IMR-90 (cell line): Measurements from ENCODE around the gene GLG1.
"Not testable (repeated sequence)": the region's sequence is repeated elsewhere in the genome, so short reads cannot be mapped to it uniquely, and the experiment has no call there.

Experiments
- CEBPB ChIP-seq: IDR thresholded peaks from 2 replicates; pipeline ENCODE4 v1.6.1; 2012; ENCODE audit warnings: low read depth, low read length, improper control_type of control experiment
- CHD1 ChIP-seq: IDR thresholded peaks from 2 replicates; pipeline ENCODE4 v1.6.1; 2012; ENCODE audit warnings: low read depth, low read length, improper control_type of control experiment
- CTCF ChIP-seq: conservative IDR thresholded peaks from 2 replicates; pipeline ENCODE4 v1.5.1; 2012; ENCODE audit warnings: mild to moderate bottlenecking, low read depth, low read length, improper control_type of control experiment
- MXI1 ChIP-seq: IDR thresholded peaks from 2 replicates; pipeline ENCODE4 v1.6.1; 2012; ENCODE audit warnings: low read depth, mild to moderate bottlenecking, low read length, moderate library complexity, borderline replicate concordance
- POLR2A ChIP-seq: IDR thresholded peaks from 2 replicates; pipeline ENCODE4 v1.6.1; 2012; ENCODE audit warnings: mild to moderate bottlenecking, low read depth, low read length
- RAD21 ChIP-seq: IDR thresholded peaks from 2 replicates; pipeline ENCODE4 v1.6.1; 2012; ENCODE audit warnings: low read length, improper control_type of control experiment
- RCOR1 ChIP-seq: IDR thresholded peaks from 2 replicates; pipeline ENCODE4 v1.6.1; 2012; ENCODE audit warnings: mild to moderate bottlenecking, low read length, improper control_type of control experiment; ENCODE audit not compliant: insufficient replicate concordance
- TF ChIP-seq, protein P1 (sequence below): fragments of 150-350 bp; IDR thresholded peaks from 2 replicates; pipeline ENCODE4 v1.6.1; 2016; ENCODE audit warnings: low read depth, mild to moderate bottlenecking, low read length, moderate library complexity, borderline replicate concordance
- TF ChIP-seq, protein P2 (sequence below): fragments of 150-350 bp; IDR thresholded peaks from 2 replicates; pipeline ENCODE4 v1.6.1; 2017; ENCODE audit warnings: mild to moderate bottlenecking, antibody characterized with exemption, low read length, low read depth

GRCh38 chr16:74534650-74535049 lies 72.3 kb downstream of the GLG1 start:
- not testable (repeated sequence) for TF ChIP-seq CTCF, POLR2A, MXI1, RCOR1, CEBPB, RAD21, CHD1
- TF ChIP-seq, protein P1, sequence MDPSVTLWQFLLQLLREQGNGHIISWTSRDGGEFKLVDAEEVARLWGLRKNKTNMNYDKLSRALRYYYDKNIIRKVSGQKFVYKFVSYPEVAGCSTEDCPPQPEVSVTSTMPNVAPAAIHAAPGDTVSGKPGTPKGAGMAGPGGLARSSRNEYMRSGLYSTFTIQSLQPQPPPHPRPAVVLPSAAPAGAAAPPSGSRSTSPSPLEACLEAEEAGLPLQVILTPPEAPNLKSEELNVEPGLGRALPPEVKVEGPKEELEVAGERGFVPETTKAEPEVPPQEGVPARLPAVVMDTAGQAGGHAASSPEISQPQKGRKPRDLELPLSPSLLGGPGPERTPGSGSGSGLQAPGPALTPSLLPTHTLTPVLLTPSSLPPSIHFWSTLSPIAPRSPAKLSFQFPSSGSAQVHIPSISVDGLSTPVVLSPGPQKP: not testable (repeated sequence)
- TF ChIP-seq, protein P2, sequence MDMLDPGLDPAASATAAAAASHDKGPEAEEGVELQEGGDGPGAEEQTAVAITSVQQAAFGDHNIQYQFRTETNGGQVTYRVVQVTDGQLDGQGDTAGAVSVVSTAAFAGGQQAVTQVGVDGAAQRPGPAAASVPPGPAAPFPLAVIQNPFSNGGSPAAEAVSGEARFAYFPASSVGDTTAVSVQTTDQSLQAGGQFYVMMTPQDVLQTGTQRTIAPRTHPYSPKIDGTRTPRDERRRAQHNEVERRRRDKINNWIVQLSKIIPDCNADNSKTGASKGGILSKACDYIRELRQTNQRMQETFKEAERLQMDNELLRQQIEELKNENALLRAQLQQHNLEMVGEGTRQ: not testable (repeated sequence)
